Measurements from ENCODE around the gene MIPEP.

MIPEP gene

GRCh38 chr13:23729531-23729930 lies 159.7 kb downstream of the MIPEP start:
- H3K9ac ChIP-seq: no peak overlapping the region
- no peaks in the 10 kb centered on the region for H3K27me3 ChIP-seq (ENCODE audit: insufficient read depth, low read depth)
- no peak overlapping the region for H3K4me3 ChIP-seq (IDR thresholded peaks at IDR 0.05; ENCODE audit: insufficient read depth, low read depth, low read length)
- no peaks in the 10 kb centered on the region for H3K4me1 ChIP-seq (ENCODE audit: low read depth, poor library complexity, severe bottlenecking)
- H3K27ac ChIP-seq: no peak overlapping the region
- no peak for TF ChIP-seq CTCF (conservative IDR thresholded peaks at IDR 0.05; ENCODE audit: low read depth, low read length)
- H3K79me2 ChIP-seq (ENCODE audit: insufficient read depth, low read depth): no peaks in the 10 kb centered on the region
- no peaks in the 10 kb centered on the region for H4K20me1 ChIP-seq (ENCODE audit: insufficient read depth)
- no peak overlapping the region for H3K4me2 ChIP-seq
- H3K36me3 ChIP-seq (ENCODE audit: insufficient read depth): no peaks in the 10 kb centered on the region
- H2AFZ ChIP-seq (ENCODE audit: low read depth): no peak overlapping the region

DNA sequence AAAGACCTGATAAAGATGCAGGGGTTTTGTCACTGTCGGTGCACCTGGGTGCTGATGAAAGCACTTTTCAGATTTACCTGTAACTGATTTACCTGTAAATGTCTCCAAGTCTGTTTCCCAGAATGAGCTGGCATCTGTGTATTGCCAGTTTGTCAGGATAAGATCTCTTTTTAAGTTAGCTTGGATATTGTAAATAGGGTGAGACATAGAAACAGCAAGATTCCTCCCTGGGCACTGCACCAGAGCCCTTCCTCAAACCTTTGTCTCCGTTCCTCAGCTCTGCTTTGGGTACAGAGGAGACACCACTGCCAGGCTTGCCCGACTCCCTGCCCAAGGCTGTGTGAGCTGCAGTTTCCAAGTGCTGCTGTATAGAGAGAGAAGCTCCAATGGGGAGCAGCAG lies 160.4 kb downstream of the MIPEP start:
- Histone ChIP-seq H3K4me1 (ENCODE audit: low read depth, poor library complexity, severe bottlenecking) (no peaks in the 10 kb centered on the region), H3K4me2 (no peak overlapping the region), H3K36me3 (ENCODE audit: insufficient read depth) (no peaks in the 10 kb centered on the region), H3K9ac (no peak overlapping the region), H2AFZ (ENCODE audit: low read depth) (no peak overlapping the region), H3K79me2 (ENCODE audit: insufficient read depth, low read depth) (no peaks in the 10 kb centered on the region), H3K27me3 (ENCODE audit: insufficient read depth, low read depth) (no peaks in the 10 kb centered on the region), H4K20me1 (ENCODE audit: insufficient read depth) (no peaks in the 10 kb centered on the region), H3K27ac (no peak overlapping the region), H3K4me3 (IDR thresholded peaks at IDR 0.05; ENCODE audit: insufficient read depth, low read depth, low read length) (no peak overlapping the region)
- no peak for TF ChIP-seq CTCF (conservative IDR thresholded peaks at IDR 0.05; ENCODE audit: low read depth, low read length)

GRCh38 chr13:23725922-23726321 lies 163.3 kb downstream of the MIPEP start:
- Histone ChIP-seq H3K4me1 (ENCODE audit: low read depth, poor library complexity, severe bottlenecking) (no peaks in the 10 kb centered on the region), H3K79me2 (ENCODE audit: insufficient read depth, low read depth) (no peaks in the 10 kb centered on the region), H3K36me3 (ENCODE audit: insufficient read depth) (no peaks in the 10 kb centered on the region), H4K20me1 (ENCODE audit: insufficient read depth) (no peaks in the 10 kb centered on the region), H3K9ac (no peak overlapping the region), H3K27ac (no peak overlapping the region), H3K4me3 (IDR thresholded peaks at IDR 0.05; ENCODE audit: insufficient read depth, low read depth, low read length) (no peak overlapping the region), H2AFZ (ENCODE audit: low read depth) (no peak overlapping the region), H3K27me3 (ENCODE audit: insufficient read depth, low read depth) (no peaks in the 10 kb centered on the region), H3K4me2 (no peak overlapping the region)
- TF ChIP-seq CTCF (conservative IDR thresholded peaks at IDR 0.05; ENCODE audit: low read depth, low read length): no peak

DNA sequence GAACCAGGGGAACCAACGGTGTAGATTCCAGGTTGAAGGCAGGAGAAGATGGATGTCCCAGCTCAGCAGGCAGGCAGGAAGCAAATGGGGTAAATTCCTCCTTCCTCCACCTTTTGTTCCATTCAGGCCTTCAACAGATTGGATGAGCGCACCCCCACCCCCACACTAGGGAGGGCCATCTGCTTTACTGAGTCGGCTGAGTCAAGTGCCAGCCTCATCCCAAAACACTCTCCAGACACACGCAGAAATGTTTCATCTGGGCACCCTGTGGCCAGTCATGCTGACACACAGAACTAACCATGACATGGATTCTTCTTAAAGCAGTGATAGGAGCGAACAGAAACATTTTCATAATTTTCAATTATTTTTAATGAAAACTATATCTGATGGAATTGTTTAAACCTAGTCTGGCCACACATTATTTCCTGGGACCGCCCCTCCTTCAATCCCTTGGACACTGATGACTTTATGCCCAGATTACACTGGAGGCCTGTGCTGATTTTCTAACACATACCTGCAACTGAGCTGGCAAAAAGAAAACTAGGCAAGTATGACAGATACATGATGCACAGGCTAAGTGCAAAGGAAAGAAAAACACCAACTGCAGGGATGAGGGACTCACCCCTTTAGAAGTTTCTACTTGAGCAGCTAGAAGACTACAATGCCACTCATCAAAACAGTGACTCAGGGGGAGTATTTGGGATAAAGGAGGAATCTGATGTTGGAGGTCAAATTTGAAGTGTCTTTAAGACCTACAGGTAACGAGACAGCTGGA lies 164.8 kb downstream of the MIPEP start:
- Histone ChIP-seq H3K79me2 (ENCODE audit: insufficient read depth, low read depth) (no peaks in the 10 kb centered on the region), H4K20me1 (ENCODE audit: insufficient read depth) (no peaks in the 10 kb centered on the region), H3K27ac (no peak overlapping the region), H3K9ac (no peak overlapping the region), H3K4me3 (IDR thresholded peaks at IDR 0.05; ENCODE audit: insufficient read depth, low read depth, low read length) (no peak overlapping the region), H3K36me3 (ENCODE audit: insufficient read depth) (no peaks in the 10 kb centered on the region), H2AFZ (ENCODE audit: low read depth) (no peak overlapping the region), H3K4me2 (no peak overlapping the region), H3K27me3 (ENCODE audit: insufficient read depth, low read depth) (no peaks in the 10 kb centered on the region), H3K4me1 (ENCODE audit: low read depth, poor library complexity, severe bottlenecking) (no peaks in the 10 kb centered on the region)
- TF ChIP-seq CTCF (conservative IDR thresholded peaks at IDR 0.05; ENCODE audit: low read depth, low read length): no peak
